ENCODE measurements around the gene CEP170B.
A peak's percentile ranks its signal among the peaks of the same experiment; 100 is the strongest.
"Not testable (repeated sequence)": the region's sequence is repeated elsewhere in the genome, so short reads cannot be mapped to it uniquely, and the experiment has no call there.

Gene CEP170B

DNA sequence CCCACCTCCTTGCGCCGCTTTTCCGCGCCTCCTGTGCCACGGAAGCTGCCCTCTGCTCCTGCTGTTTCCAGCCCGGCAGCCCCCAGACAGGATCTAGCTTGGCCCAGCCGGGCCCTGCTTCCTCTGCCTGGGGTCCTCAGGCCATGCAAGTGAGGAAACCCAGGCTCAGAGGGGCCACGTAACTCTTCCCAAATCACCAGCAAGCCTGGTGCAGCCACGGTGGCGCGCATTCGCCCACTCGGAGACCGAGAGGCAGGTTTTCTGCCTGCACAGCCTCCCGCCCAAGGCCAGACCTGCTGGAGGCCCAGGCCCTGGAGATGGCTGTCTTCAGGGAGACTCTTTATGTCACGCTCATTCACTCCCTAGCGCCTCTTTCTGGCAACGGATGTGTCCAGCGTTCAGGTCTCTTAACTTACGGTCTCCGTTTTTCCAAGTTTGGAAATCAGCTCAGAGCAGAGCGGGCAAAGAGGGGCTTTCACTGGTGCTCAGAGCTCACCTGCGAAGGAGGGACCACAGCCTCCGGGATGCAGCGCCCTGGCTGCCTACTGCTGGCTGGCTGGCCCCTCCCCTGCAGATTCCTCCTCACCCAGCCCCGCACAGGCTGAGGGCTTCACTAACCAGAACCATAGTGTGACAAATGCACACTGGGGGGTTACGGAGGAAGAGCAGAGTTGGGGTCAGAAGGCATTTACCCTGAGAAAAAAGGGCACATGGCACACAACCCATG lies 20.6 kb upstream of the CEP170B start:
- no peak for DNase-seq

DNA sequence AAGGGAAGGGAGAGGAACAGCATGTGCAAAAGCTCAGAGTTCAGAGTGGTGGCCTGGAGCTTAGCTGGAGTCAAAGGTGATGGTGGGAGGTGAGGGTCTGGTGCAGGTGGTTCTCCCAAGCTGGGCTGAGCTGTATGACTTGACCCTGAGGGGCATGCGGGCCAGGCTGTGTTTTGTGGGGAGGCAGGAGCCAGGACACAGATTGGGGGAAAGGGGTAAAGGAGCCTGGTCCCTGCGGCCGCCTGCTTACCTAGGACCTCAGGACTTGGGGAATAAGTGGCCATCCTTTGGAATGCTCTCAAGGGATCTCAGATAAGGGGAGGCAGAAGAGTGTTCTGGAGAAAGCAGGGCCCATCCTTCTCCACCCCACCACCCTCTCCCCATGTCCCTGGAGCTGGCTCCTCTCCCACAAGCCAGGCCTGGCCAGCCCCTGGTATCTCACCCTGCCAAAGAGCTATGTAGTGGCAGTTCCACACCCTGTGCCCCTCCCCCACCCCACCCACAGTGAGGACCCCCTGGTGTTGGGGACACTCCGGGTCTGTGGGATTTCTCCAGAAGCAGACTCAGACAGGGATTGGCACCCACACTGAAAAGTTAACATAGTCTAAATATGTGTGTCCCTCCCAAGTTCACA lies 19.9 kb upstream of the CEP170B start:
- DNase-seq, result no peak

DNA sequence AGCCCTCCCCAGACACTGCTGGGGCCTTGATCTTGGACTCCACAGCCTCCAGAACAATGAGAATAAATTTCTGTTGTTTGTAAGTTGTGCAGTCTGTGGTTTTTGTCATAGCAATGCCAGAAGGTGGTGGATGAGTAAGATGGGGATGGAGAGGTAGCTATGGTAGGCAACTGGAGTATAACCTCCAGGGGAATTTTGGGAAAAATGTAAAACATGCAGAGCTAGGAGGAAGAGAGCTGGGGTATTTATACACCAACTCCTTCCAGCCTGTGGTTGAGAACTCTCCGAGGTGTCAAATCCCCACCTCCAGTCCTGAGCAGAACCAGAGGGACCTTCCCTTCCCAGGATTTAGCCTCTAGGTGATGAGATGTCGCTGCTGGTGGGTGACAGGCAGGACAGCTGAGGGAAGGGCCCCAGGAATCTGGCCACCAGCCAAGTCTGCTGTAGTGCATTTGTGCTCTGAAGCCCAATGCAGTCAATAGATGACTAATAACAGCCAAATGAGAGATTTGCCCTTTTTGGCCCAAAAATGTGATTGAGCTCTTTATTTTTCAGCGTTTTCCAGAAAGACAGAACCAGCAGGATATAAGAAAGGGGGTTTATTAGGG lies 19.1 kb upstream of the CEP170B start:
- DNase-seq, result no peak

DNA sequence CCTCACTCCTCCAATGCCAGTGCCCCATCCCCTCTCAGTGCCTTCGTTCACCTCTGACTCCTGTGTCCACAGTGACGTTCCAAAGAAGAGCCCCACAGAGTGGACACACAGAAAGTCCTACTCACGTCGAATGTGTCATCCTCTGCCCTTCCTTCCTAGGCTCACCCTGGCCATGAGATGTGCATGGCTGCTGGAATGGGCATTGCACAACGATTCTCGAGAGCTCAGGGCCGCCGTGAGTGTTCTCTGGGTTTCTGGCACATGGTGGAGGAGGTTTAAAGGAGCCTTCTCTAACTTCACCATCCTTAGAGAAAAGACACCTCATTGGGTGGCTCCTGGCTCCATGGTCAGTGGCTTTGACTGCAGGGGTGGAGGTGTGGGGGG lies 12.8 kb upstream of the CEP170B start:
- DNase-seq, result no peak

- DNase-seq, result no peak
Measured at GRCh38 chr14:104855532-104856090, 9.5 kb upstream of the CEP170B start.

GRCh38 chr14:104856157-104856868 lies 8.8 kb upstream of the CEP170B start:
- DNase-seq, result no peak

GRCh38 chr14:104856869-104857860 lies 7.9 kb upstream of the CEP170B start:
- no peak for DNase-seq

GRCh38 chr14:104857931-104858330 lies 7.1 kb upstream of the CEP170B start:
- DNase-seq, result not testable (repeated sequence)

DNA sequence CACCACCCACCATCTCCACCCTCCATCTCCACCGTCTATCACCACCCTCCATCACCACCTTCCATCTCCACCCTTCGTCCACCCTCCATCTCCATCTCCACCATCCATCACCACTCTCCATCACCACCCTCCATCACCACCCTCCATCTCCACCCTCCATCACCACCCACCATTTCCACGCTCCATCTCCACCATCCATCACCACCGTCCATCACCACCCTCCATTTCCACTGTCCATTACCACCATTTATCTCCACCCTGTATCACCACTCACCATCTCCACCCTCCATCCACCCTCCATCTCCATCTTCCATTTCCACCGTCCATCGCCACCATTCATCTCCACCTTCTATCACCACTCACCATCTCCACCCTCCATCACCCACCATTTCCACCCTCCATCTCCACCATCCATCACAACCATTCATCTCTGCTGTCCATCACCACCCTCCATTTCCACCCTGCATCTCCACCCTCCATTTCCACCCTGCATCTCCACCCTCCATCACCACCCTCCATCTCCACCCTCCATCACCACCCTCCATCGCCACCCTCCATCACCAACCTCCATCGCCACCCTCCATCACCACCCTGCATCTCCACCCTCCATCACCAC lies 6.1 kb upstream of the CEP170B start:
- no peak for DNase-seq

DNA sequence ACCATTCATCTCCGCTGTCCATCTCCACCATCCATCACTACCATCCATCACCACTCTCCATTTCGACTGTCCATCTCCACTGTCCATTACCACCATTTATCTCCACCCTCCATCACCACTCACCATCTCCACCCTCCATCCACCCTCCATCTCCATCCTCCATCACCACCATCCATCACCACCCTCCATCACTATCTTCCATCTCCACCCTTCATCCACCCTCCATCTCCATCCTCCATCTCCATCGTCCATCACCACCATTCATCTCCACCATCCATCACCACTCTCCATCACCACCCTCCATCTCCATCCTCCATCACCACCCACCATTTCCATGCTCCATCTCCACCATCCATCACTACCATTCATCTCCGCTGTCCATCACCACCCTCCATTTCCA lies 5.2 kb upstream of the CEP170B start:
- DNase-seq, result no peak

DNA sequence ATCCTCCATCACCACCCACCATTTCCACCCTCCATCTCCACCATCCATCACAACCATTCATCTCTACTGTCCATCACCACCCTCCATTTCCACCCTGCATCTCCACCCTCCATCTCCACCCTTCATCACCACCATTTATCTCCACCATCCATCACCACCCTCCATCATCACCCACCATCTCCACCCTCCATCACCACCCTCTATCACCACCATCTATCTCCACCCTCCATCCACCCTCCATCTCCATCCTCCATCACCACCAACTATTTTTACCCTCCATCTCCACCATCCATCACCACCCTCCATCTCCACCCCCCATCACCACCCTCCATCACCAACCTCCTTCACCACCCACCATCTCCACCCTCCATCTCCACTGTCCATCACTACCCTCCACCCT lies 4.7 kb upstream of the CEP170B start:
- no peak for DNase-seq

GRCh38 chr14:104863131-104863862 lies 1.8 kb upstream of the CEP170B start:
- no peak for DNase-seq

DNA sequence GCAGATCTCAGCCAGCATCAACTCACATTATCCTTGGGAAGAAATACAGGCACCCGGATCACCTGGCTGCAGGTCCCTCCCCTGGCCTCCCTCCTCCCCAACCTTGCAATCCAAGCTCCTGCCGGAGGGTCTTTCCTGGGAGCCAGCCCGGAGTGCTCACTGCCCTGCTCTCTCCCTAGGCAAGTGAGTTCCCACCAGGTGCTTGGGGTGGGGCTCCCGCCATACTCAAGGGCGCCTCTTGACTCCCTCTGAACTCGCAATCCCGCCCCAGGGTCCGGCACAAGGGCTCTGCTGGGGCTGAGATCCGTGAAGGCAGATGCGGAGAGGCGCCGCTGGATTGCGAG lies 1.2 kb upstream of the CEP170B start:
- no peak for DNase-seq

DNA sequence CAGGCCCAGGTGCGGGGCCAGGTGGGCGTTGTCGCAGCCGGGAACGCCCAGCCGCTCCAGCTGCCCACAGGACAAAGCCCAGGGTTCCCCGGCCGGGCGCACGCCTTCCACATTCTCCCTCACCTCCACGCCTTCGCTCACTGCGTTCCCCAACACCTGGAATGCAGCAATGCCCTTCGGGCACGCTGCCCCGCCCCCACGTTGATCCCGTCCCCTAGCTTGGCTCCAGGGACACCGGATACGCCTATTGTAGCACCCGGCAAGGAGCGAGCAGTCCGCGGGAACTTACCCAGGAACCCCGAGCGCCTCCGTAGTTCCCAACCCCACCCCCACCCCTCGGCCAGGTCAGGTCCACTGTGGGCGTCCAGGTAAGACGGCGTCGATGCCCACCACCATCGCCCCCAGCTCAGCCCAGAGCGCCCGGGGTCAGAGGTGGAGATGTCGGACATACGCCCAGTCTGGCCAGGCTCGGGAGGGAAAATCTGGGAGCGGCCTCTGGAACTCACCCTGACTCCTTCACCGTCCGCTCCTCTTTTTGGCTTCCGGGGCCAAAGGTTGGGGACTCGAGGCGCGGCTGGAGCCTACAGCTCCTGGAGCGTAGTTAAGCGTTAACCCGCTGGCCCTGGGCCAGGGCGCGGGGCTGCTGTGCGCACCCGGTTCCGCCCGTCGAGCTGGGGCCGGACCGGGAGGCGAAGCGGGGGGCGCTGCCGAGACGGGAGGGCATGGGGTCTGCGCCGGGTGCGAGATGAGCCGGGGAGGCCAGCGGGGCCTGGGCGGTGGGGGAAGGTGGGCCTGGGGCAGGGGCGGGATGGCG lies 594 bp upstream of the CEP170B start:
- DNase-seq, result no peak

GRCh38 chr14:104865631-104866441 lies 768 bp downstream of the CEP170B start:
- peak; percentile 22 for DNase-seq

GRCh38 chr14:104866451-104867370 lies 1.6 kb downstream of the CEP170B start:
- DNase-seq, result no peak

- DNase-seq, result no peak
Measured at GRCh38 chr14:104867371-104868059, 2.4 kb downstream of the CEP170B start.
